Left colon (tissue), 2 donors: ENCODE results near the gene CEACAM1. TPM values are rescaled to one million over a fixed set of nuclear protein-coding genes. Genes with fewer than 3 reads are reported as not detected.
"Not testable (repeated sequence)": the region's sequence is repeated elsewhere in the genome, so short reads cannot be mapped to it uniquely, and the experiment has no call there.

Experiments used
- ATAC-seq: fragments of 200-7000 bp; cut with Tn5 transposase; one replicate; pipeline ENCODE4 v1.9.1; 2020; ENCODE audit warnings: mild to moderate bottlenecking, moderate library complexity
- DNase-seq, 2 donors: peaks; one replicate each; pipeline ENCODE4 v3.0.0-alpha.2; 2020
- intact Hi-C, 2 donors: fragments of 100-400 bp; cut with DNase I in 1 of 2; cut with micrococcal nuclease in 1 of 2; formaldehyde crosslinking; loops; one replicate each; pipeline versions ENCODE4 v1.11.2 to v1.14.0; 2022; cut with DNase I, micrococcal nuclease
- total RNA-seq, 2 donors: library from RNA; stranded (reverse); fragmentation: NEBNext Ultra II Directional; extraction: Animal tissue kit (Norgen Biotek cat#: 25700); gene quantifications; one replicate each; pipeline ENCODE4 v1.2.1, GENCODE V29; 2021
- donor health status: DM: no; HTN: no; CAD: no.
- donor health status: DM: yes; HTN: yes; CAD: no.

Gene CEACAM1
- total RNA-seq, 2 donors from 2014 or later = 627 to 1,309 TPM

DNA sequence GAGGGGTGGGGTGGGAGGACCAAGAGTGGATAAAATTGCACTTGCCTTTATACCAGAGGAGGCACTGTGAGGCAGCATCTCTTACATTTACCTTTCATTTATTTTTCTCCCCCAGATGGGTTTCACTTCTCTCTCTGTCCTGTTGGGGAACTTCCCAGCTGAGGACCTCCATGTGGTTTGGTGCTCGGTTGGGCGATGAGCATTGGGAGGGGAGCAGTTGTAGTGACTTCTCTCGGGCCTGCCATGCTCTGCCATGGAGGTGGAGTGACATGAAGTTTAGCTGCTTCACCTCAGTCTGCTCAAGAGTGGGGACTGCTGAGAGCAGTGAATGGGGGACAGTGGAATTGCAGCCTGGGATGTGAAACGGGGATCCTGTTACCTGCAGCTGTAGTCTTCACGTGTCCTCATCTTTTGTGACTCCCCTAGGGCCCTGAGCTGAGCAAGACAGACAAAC, 62.4 kb downstream of the CEACAM1 start:
- intact Hi-C loops = no loop called here
- ATAC-seq (no peak), DNase-seq (no peak)

GRCh38 chr19:42461700-42462324, 66.5 kb downstream of the CEACAM1 start:
- intact Hi-C loops = no loop called here
- DNase-seq (no peak), ATAC-seq (peak; percentile 37)

- ATAC-seq, intact Hi-C loops, DNase-seq: not testable (repeated sequence)
Measured at GRCh38 chr19:42461231-42461630, 67.0 kb downstream of the CEACAM1 start.

DNA sequence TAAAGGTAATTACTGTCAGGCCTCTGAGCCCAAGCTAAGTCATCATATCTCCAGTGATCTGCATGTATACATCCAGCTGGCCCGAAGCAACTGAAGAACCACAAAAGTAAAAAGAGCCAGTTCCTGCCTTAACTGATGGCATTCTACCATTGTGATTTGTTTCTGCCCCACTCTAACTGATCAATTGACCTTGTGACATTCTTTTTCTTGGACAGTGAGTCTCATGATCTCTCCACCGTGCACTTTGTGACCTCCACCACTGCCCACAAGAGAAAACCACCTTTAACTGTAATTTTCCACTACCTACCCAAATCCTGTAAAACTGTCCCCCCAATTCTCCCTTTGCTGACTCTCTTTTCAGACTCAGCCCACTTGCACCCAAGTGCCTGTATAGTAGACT, 68.4 kb downstream of the CEACAM1 start:
- ATAC-seq (no peak), DNase-seq (no peak)
- intact Hi-C loops = no loop called here

Other genes with a start within 250 kb of the CEACAM1 start
- gene PRR19, start 226.3 kb downstream of the CEACAM1 start, total RNA-seq = under 1 TPM; 0.49 to 0.50 TPM
- 10 to 100 TPM; 25.9 to 40.5 TPM for gene PAFAH1B3, start 225.9 kb downstream of the CEACAM1 start, total RNA-seq
- gene TMEM145, start 215.2 kb downstream of the CEACAM1 start, total RNA-seq = under 1 TPM; 0.21 to 0.25 TPM
- 10 to 100 TPM; 21.4 to 21.5 TPM for gene MEGF8, start 202.8 kb downstream of the CEACAM1 start, total RNA-seq
- 1 to 10 TPM; 4.2 to 5.4 TPM for gene CNFN, start 138.2 kb downstream of the CEACAM1 start, total RNA-seq
- 1 to 10 TPM; 7.1 to 9.7 TPM for gene LIPE, start 101.1 kb downstream of the CEACAM1 start, total RNA-seq
- not detected for gene CXCL17, start 85.5 kb downstream of the CEACAM1 start, total RNA-seq
- gene CEACAM8, start 66.4 kb upstream of the CEACAM1 start, total RNA-seq = 1 to 10 TPM in 1 of 2 donors, under 1 TPM in 1; 0.89 to 1.7 TPM
- gene PSG3, start 212.0 kb upstream of the CEACAM1 start, total RNA-seq = not detected
- gene PSG8, start 237.2 kb upstream of the CEACAM1 start, total RNA-seq = not detected